ENCODE measurements around the gene ZNF236.

Gene ZNF236

DNA sequence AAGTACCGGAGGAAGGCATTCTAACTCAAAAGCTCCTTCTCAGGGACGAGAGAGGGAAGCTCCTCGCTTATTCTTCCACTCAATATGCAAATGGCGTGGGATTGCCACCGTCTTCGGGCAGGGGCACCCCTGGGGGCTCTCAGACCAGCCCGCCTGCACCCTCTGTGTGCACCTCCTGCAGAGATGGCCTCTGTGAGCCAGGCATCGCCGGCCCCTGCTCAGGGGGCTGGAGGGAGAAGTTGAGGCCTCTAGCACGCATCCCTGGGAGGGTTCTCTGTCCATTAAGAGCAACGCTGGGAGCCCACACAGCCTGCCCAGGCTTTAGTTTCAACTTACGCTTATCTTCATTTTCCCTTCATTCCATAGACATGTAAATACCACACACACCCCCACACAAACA, 184.9 kb downstream of the ZNF236 start:
- no peak overlapping the region for H3K4me3 ChIP-seq (ENCODE audit: low read depth in 1 of 2, low read length in 2 of 2)
- H3K27me3 ChIP-seq (ENCODE audit: control insufficient read depth in 1 of 2, insufficient read depth in 2 of 2, low read length in 2 of 2), result no peaks in the 10 kb centered on the region
- no peaks in the 10 kb centered on the region for H3K4me1 ChIP-seq (ENCODE audit: insufficient read depth, low read length)
- H3K36me3 ChIP-seq (ENCODE audit: insufficient read depth, low read length), result no peaks in the 10 kb centered on the region
- no peaks in the 10 kb centered on the region for H3K9me3 ChIP-seq (ENCODE audit: low read length)
- no peak overlapping the region for H3K9ac ChIP-seq (ENCODE audit: low read length)
- H3K27ac ChIP-seq (ENCODE audit: low read depth, low read length), result no peak overlapping the region

DNA sequence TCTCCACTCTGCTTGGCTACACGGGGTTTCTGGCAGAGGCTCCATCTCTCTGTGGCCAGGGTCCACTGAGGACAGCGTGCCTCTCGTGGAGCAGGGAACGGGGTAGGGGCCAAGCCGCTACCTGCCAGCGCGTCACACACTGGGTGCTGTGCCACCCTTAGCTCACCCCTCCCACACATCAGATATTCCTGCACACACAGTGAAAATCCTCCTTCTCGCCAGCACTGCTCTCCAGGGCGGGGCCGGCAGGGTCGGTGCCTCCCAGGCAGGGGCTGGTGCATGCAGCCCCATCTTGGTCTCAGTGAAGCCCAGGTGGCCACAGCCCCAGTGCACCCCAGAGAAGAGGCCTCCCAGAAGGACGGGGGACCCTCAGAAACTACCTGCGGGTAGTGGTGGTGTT, 185.6 kb downstream of the ZNF236 start:
- Histone ChIP-seq H3K36me3 (ENCODE audit: insufficient read depth, low read length) (no peaks in the 10 kb centered on the region), H3K4me3 (ENCODE audit: low read depth in 1 of 2, low read length in 2 of 2) (no peak overlapping the region), H3K9me3 (ENCODE audit: low read length) (no peaks in the 10 kb centered on the region), H3K27me3 (ENCODE audit: control insufficient read depth in 1 of 2, insufficient read depth in 2 of 2, low read length in 2 of 2) (no peaks in the 10 kb centered on the region), H3K27ac (ENCODE audit: low read depth, low read length) (no peak overlapping the region), H3K4me1 (ENCODE audit: insufficient read depth, low read length) (no peaks in the 10 kb centered on the region), H3K9ac (ENCODE audit: low read length) (no peak overlapping the region)

DNA sequence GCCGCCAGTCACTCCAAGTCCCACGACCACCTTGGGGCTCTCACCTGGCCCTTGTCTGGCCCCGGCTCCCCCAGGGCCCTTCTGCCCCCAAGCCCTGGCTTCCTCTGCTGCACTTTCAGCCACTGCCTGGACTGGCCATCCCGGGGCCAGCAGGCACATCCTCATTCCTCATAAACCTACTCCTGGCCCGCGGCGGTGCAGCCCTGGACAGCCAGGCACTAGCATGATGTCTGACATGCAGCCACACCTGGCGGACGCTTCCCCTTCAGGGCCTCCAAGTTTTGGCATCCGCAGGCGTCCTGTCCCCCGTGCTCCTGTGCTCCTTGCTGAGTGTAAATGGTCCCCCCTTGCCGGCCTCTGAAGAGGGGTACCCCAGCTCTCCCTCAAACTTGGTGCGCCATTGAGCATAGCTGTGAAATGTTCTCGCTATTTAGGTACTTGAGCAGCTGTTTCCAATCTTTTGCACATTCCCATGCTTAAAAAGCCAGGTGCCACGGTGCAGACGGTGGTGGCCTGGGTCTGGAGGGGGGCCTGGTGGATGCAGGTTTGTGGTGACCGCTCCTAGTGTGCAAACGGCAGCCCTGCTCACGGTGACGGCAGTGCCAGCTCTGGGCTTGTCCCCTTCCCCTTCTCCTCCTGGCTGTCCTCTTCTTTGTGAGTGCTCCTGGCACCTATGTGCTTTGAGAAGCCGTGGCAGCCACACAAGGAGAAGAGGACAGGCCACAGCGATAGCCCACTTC, 186.4 kb downstream of the ZNF236 start:
- H3K27me3 ChIP-seq (ENCODE audit: control insufficient read depth in 1 of 2, insufficient read depth in 2 of 2, low read length in 2 of 2), result no peaks in the 10 kb centered on the region
- H3K27ac ChIP-seq (ENCODE audit: low read depth, low read length), result no peak overlapping the region
- H3K36me3 ChIP-seq (ENCODE audit: insufficient read depth, low read length), result no peaks in the 10 kb centered on the region
- H3K4me3 ChIP-seq (ENCODE audit: low read depth in 1 of 2, low read length in 2 of 2), result no peak overlapping the region
- no peaks in the 10 kb centered on the region for H3K4me1 ChIP-seq (ENCODE audit: insufficient read depth, low read length)
- no peaks in the 10 kb centered on the region for H3K9me3 ChIP-seq (ENCODE audit: low read length)
- no peak overlapping the region for H3K9ac ChIP-seq (ENCODE audit: low read length)

DNA sequence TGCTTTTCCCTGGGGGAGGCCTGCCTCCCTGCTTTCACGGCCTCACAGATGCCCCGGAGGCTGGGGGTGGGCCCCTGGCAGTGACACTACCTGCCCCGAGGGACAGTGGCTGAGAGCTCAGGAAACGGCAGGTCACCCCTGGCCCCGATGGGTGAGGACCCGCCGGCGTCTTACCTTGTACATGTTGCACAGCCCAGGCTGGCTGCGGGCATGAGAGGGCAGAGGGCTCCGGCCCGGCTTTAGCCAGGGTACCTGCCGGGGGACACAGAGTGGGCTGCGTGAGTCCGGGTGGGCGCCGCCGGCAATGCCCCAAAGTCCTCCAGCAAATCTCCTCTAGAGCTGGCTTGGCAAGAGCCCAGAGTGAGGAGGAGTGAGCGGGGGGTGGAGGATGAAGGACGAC, 187.3 kb downstream of the ZNF236 start:
- H3K9ac ChIP-seq (ENCODE audit: low read length), result no peak overlapping the region
- H3K9me3 ChIP-seq (ENCODE audit: low read length), result no peaks in the 10 kb centered on the region
- no peak overlapping the region for H3K4me3 ChIP-seq (ENCODE audit: low read depth in 1 of 2, low read length in 2 of 2)
- H3K36me3 ChIP-seq (ENCODE audit: insufficient read depth, low read length), result no peaks in the 10 kb centered on the region
- peaks cover 3% of the 10 kb centered on the region for H3K4me1 ChIP-seq (ENCODE audit: insufficient read depth, low read length)
- no peaks in the 10 kb centered on the region for H3K27me3 ChIP-seq (ENCODE audit: control insufficient read depth in 1 of 2, insufficient read depth in 2 of 2, low read length in 2 of 2)
- H3K27ac ChIP-seq (ENCODE audit: low read depth, low read length), result no peak overlapping the region

DNA sequence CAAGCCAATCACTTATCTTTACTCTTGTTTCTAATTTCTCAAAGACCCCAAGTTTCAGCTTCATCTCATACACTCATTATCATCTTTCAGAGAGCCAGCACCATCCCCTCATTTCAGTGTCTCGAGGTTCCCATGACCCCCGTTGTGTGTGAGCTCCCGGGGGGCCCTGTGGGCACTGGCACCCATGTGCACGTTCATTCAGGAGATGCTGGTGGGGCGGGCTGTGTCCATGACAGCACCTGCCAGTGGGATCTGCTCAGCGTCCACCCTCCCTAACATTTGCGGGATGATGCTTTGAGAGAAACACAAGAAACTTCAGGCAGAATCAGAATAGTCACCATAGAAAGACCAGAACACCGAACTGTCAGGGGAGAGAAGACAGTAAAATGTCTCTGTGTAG, 189.8 kb downstream of the ZNF236 start:
- H3K27me3 ChIP-seq (ENCODE audit: control insufficient read depth in 1 of 2, insufficient read depth in 2 of 2, low read length in 2 of 2), result no peaks in the 10 kb centered on the region
- H3K9me3 ChIP-seq (ENCODE audit: low read length), result no peaks in the 10 kb centered on the region
- no peak overlapping the region for H3K9ac ChIP-seq (ENCODE audit: low read length)
- H3K36me3 ChIP-seq (ENCODE audit: insufficient read depth, low read length), result peaks cover 5% of the 10 kb centered on the region
- H3K27ac ChIP-seq (ENCODE audit: low read depth, low read length), result no peak overlapping the region
- H3K4me1 ChIP-seq (ENCODE audit: insufficient read depth, low read length), result peaks cover 3% of the 10 kb centered on the region
- no peak overlapping the region for H3K4me3 ChIP-seq (ENCODE audit: low read depth in 1 of 2, low read length in 2 of 2)

DNA sequence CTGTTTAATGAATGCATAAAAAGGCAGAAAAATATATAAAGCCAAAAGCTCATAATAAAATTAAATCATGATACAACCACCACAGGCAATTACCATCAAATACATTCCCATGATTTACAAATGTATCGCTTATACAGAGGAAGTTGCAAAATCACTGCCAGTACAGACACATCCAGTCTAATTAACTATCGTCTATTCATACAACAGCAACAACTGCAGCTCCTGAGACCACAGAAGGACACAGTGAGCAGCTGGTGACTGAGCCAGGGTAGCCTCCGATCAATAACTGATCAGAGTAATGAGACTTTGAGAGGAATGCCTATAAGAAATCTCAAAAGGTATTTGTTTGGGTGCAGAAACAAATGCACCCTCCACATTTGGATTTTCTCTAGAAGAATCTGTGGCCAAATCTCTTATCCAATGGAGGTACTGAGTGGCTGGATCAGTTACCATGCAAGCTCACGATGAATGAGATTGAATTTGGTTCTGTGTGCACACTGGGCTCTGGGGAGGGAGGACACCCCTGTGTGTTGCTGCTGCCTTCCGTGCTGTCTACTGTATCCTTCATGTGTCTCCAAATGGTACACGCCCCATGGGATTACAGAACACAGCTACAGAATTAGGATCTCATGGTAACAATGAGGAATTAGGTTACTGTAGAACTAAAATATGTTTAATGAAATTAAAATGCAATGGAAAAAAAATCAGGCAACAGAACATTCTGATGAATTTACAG, 190.6 kb downstream of the ZNF236 start:
- Histone ChIP-seq H3K4me3 (ENCODE audit: low read depth in 1 of 2, low read length in 2 of 2) (no peak overlapping the region), H3K4me1 (ENCODE audit: insufficient read depth, low read length) (peaks cover 3% of the 10 kb centered on the region), H3K27me3 (ENCODE audit: control insufficient read depth in 1 of 2, insufficient read depth in 2 of 2, low read length in 2 of 2) (no peaks in the 10 kb centered on the region), H3K9ac (ENCODE audit: low read length) (no peak overlapping the region), H3K36me3 (ENCODE audit: insufficient read depth, low read length) (peaks cover 5% of the 10 kb centered on the region), H3K27ac (ENCODE audit: low read depth, low read length) (no peak overlapping the region), H3K9me3 (ENCODE audit: low read length) (no peaks in the 10 kb centered on the region)

DNA sequence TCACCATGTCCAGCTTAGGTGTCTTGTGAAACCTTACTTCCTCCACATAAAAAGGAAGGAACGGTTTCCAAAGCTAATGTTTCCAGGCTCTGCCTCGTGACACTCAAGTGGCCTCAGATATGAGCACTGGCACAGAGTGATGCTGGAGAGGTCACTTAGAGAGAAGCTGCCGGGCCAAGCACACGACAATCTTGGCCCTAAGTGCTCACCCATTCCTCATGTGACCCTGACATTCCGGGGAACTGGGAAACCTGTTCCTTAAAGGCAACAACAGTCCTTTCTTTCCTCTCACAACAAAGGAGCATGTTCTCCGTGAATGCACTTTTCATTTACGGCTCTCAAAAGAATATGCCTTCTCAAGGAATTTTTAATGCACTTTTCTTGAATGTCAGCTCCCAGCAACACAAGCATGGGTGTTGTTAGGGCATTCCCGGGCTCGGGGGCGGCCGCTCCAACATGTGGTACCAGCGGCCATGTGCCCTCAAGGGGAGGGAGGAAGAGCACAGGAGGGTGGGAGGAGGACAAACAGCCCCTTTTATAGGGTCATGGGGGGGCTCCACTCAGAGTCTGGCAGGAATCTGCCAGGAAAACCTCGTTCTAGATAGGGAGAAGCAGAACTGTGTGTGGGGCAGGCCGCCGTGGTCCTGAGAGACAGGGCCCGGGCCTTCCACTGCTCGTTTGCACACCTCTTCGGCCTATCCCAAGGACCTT, 191.6 kb downstream of the ZNF236 start:
- Histone ChIP-seq H3K36me3 (ENCODE audit: insufficient read depth, low read length) (peaks cover 5% of the 10 kb centered on the region), H3K4me3 (ENCODE audit: low read depth in 1 of 2, low read length in 2 of 2) (no peak overlapping the region), H3K4me1 (ENCODE audit: insufficient read depth, low read length) (peaks cover 3% of the 10 kb centered on the region), H3K27me3 (ENCODE audit: control insufficient read depth in 1 of 2, insufficient read depth in 2 of 2, low read length in 2 of 2) (no peaks in the 10 kb centered on the region), H3K27ac (ENCODE audit: low read depth, low read length) (no peak overlapping the region), H3K9me3 (ENCODE audit: low read length) (no peaks in the 10 kb centered on the region), H3K9ac (ENCODE audit: low read length) (no peak overlapping the region)

DNA sequence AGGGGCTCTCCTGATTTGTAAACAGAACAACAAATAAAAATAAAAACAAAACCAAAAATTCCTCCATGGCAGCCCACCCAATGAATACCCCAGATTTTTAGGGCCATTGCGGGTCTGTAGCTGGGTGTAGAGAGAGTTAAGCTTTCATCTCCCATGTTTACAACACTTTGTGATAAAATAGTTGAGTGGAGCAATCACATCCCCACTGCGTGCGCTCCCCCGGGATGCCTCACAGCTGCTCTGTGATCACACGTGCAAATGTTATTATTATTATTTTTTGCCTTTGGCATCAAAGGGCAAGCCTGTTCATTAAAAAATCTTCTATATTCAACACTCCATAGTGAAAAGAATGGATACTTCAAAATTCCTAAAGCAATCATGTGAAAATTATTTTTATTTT, 192.2 kb downstream of the ZNF236 start:
- Histone ChIP-seq H3K4me3 (ENCODE audit: low read depth in 1 of 2, low read length in 2 of 2) (no peak overlapping the region), H3K9ac (ENCODE audit: low read length) (no peak overlapping the region), H3K36me3 (ENCODE audit: insufficient read depth, low read length) (peaks cover 5% of the 10 kb centered on the region), H3K27ac (ENCODE audit: low read depth, low read length) (no peak overlapping the region), H3K4me1 (ENCODE audit: insufficient read depth, low read length) (peaks cover 3% of the 10 kb centered on the region), H3K9me3 (ENCODE audit: low read length) (no peaks in the 10 kb centered on the region), H3K27me3 (ENCODE audit: control insufficient read depth in 1 of 2, insufficient read depth in 2 of 2, low read length in 2 of 2) (no peaks in the 10 kb centered on the region)

DNA sequence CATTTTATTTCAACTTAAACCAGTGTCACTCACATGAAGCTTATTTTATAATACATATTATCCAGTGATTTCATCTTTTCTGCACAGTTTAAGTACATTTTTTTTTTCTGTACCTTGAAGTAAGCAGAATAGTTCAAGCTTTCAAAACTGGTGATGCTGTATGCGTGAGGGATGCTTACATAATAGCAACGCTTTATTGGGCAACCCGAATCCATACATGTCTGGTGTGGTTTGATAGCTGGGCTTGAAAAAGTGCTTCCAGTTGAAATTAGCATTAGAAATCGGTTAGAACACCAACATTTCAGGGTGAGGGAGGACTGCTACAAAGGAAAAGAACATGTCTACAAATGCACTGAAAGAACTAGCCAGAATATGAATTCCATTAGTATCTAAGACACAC, 192.8 kb downstream of the ZNF236 start:
- H3K4me3 ChIP-seq (ENCODE audit: low read depth in 1 of 2, low read length in 2 of 2), result no peak overlapping the region
- H3K9ac ChIP-seq (ENCODE audit: low read length), result no peak overlapping the region

DNA sequence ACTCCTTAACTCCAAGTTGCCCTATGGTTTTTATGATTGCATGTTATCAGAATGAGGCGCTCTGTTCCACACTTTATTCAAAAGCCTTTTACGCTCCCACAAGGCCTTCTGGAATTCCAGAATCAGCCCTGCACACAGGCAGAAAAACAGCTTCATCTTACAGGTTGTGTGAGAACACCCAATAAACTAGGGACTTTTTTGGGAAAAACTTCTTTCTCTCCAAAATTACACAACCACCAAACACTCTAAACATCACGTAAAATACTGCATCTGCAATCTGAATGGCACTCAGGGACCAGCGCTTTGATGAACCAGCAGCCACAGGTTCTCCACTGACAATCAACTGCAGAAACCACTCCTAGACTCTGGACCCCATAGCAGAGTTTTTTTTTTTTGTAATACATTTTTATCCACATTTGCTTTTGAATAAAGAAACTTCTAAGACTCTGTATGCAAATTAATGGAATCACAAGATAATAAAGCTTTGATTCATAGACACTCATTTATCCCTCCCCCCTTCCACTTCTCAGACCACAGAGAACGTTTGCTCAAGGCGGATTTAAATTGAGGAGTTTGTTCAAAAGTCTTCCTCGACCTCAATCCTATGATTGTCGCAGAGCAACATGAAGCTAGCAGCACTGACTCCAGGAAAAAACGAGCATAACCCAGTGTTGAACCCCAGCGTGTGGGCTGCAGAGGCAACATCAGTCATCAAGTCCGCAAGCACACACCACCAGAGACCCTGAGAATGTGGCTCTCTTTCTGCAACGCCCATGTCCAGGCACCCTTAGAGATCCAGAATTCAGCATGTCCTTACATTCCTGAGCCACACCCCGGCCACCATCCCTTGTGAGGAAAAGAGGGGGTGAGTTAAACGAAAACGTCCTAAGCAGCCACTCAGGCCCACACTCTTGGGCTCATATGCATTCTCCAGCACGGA, 193.7 kb downstream of the ZNF236 start:
- no peak overlapping the region for H3K9ac ChIP-seq (ENCODE audit: low read length)
- no peak overlapping the region for H3K27ac ChIP-seq (ENCODE audit: low read depth, low read length)
- no peaks in the 10 kb centered on the region for H3K27me3 ChIP-seq (ENCODE audit: control insufficient read depth in 1 of 2, insufficient read depth in 2 of 2, low read length in 2 of 2)
- peaks cover 3% of the 10 kb centered on the region for H3K4me1 ChIP-seq (ENCODE audit: insufficient read depth, low read length)
- H3K4me3 ChIP-seq (ENCODE audit: low read depth in 1 of 2, low read length in 2 of 2), result no peak overlapping the region
- H3K9me3 ChIP-seq (ENCODE audit: low read length), result no peaks in the 10 kb centered on the region
- peaks cover 5% of the 10 kb centered on the region for H3K36me3 ChIP-seq (ENCODE audit: insufficient read depth, low read length)

More for the DNA sequence above, 192.8 kb downstream of the ZNF236 start:
- no peaks in the 10 kb centered on the region for H3K27me3 ChIP-seq (ENCODE audit: control insufficient read depth in 1 of 2, insufficient read depth in 2 of 2, low read length in 2 of 2)
- H3K4me1 ChIP-seq (ENCODE audit: insufficient read depth, low read length), result peaks cover 3% of the 10 kb centered on the region
- H3K27ac ChIP-seq (ENCODE audit: low read depth, low read length), result no peak overlapping the region
- no peaks in the 10 kb centered on the region for H3K9me3 ChIP-seq (ENCODE audit: low read length)
- peaks cover 5% of the 10 kb centered on the region for H3K36me3 ChIP-seq (ENCODE audit: insufficient read depth, low read length)

DNA sequence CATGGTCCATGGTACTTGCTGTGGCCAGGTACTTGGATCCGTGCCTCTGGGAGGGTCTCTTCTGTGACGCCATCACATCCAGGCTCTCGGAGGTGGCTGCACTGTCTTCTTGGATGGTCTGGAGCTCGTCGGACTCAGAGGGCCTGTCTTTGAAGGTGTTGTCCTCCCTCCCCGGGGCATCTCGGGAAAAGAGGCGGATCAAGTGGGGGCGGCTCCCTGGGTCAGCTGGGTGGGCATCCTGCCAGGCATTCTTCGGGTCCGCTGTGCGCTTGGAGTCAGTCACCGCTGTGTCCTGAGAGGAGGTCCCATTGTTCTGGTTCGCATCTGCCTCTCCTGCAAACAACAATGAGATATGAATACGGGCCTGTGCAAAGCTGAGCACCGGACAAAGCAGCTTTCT, 194.6 kb downstream of the ZNF236 start:
- no peaks in the 10 kb centered on the region for H3K9me3 ChIP-seq (ENCODE audit: low read length)
- peaks cover 3% of the 10 kb centered on the region for H3K4me1 ChIP-seq (ENCODE audit: insufficient read depth, low read length)
- H3K27me3 ChIP-seq (ENCODE audit: control insufficient read depth in 1 of 2, insufficient read depth in 2 of 2, low read length in 2 of 2), result no peaks in the 10 kb centered on the region
- peaks cover 5% of the 10 kb centered on the region for H3K36me3 ChIP-seq (ENCODE audit: insufficient read depth, low read length)
- H3K4me3 ChIP-seq (ENCODE audit: low read depth in 1 of 2, low read length in 2 of 2), result no peak overlapping the region
- no peak overlapping the region for H3K9ac ChIP-seq (ENCODE audit: low read length)
- no peak overlapping the region for H3K27ac ChIP-seq (ENCODE audit: low read depth, low read length)
